Endothelial cell of umbilical vein (primary cell): ENCODE measurements around the gene PARD3B. TPM values are rescaled to one million over a fixed set of nuclear protein-coding genes. Genes with fewer than 3 reads are reported as not detected.

Experiments used
- BruUV-seq: library from RNA; stranded (reverse); fragments of 400-500 nt; replicated peaks from 2 replicates; lab custom pipeline; 2021; lab: Mats Ljungman, UMichigan
- CTCF ChIA-PET: fragments of 300-600, 350-600 bp; sonication (Branson Sonifier 250); formaldehyde crosslinking; loops from one replicate; lab custom pipeline; 2021; ENCODE audit warnings: antibody characterized with exemption, inconsistent platforms; lab: Charles Lee
- POLR2A ChIA-PET: fragments of 300-600, 350-600 bp; sonication (Branson Sonifier 250); formaldehyde crosslinking; loops from one replicate; lab custom pipeline; 2021; ENCODE audit warnings: antibody characterized with exemption, inconsistent platforms; lab: Charles Lee
- DNase-seq: peaks from one replicate; pipeline ENCODE4 v3.0.0-alpha.2; 2011; ENCODE audit warnings: low read depth, low spot score
- FAIRE-seq: peaks from 2 replicates; lab custom pipeline; 2011; peaks lifted over from hg19 to GRCh38; lab: Jason Lieb, UNC
- H2AFZ ChIP-seq: 2 replicates; pipeline ENCODE4 v1.6.0; 2012; ENCODE audit warnings: low read depth, low read length, control low read depth, inconsistent platforms
- H3K27ac ChIP-seq: 2 replicates; pipeline ENCODE4 v1.5.1; 2011; ENCODE audit warnings: low read depth, mild to moderate bottlenecking, control low read depth, low read length, moderate library complexity; ENCODE audit not compliant: insufficient read depth
- H3K27me3 ChIP-seq, 2 experiments: 2 replicates each; pipeline versions ENCODE4 v1.6.0 to v1.6.1; 2011; ENCODE audit warnings: low read length in 2 of 2, mixed read lengths in 1 of 2; ENCODE audit not compliant: control insufficient read depth in 2 of 2, insufficient read depth in 2 of 2
- H3K36me3 ChIP-seq, 2 experiments: 2 replicates in 1 of 2; 3 replicates in 1 of 2; pipeline ENCODE4 v1.5.1; 2011; ENCODE audit warnings: low read length in 2 of 2, mild to moderate bottlenecking in 1 of 2, moderate library complexity in 1 of 2; ENCODE audit not compliant: control insufficient read depth in 2 of 2, insufficient read depth in 2 of 2; ENCODE audit errors: extremely low read depth in 1 of 2
- H3K4me1 ChIP-seq: 3 replicates; pipeline ENCODE4 v1.5.1; 2011; ENCODE audit warnings: mild to moderate bottlenecking, low read length; ENCODE audit not compliant: control insufficient read depth, insufficient read depth; ENCODE audit errors: extremely low read depth
- H3K4me2 ChIP-seq: 2 replicates; pipeline ENCODE4 v1.6.1; 2011; ENCODE audit warnings: low read length, control low read depth, mixed read lengths; ENCODE audit not compliant: insufficient read depth
- H3K4me3 ChIP-seq, 3 experiments: fragments of 200-600 bp in 1 of 3; sonication (generic), shearing (Covaris generic) in 1 of 3; replicated peaks in 1 of 3; 2 replicates each; pipeline ENCODE4 v1.5.1; 2011 to 2016; ENCODE audit warnings: control low read depth in 3 of 3, low read length in 3 of 3, mild to moderate bottlenecking in 2 of 3, inconsistent platforms in 1 of 3, low read depth in 1 of 3, moderate library complexity in 1 of 3; ENCODE audit not compliant: insufficient read depth in 1 of 3
- H3K79me2 ChIP-seq: 2 replicates; pipeline ENCODE4 v1.6.0; 2012; ENCODE audit warnings: low read length, inconsistent platforms; ENCODE audit not compliant: control insufficient read depth, insufficient read depth
- H3K9ac ChIP-seq: replicated peaks from 2 replicates; pipeline ENCODE3; 2011; ENCODE audit warnings: low read length, control low read depth; ENCODE audit not compliant: insufficient read depth; ENCODE audit errors: extremely low read depth
- H3K9me1 ChIP-seq: replicated peaks from 3 replicates; pipeline ENCODE4 v1.6.0; 2011; ENCODE audit warnings: mild to moderate bottlenecking, low read length; ENCODE audit not compliant: control insufficient read depth, insufficient read depth; ENCODE audit errors: extremely low read depth
- H3K9me3 ChIP-seq: replicated peaks from 2 replicates; pipeline ENCODE4 v1.5.1; 2012; ENCODE audit warnings: low read length, inconsistent platforms; ENCODE audit not compliant: control insufficient read depth, insufficient read depth
- H4K20me1 ChIP-seq: replicated peaks from 2 replicates; pipeline ENCODE3; 2011; ENCODE audit warnings: mild to moderate bottlenecking, low read length; ENCODE audit not compliant: control insufficient read depth, insufficient read depth; ENCODE audit errors: extremely low read depth
- EZH2 ChIP-seq: IDR thresholded peaks from 2 replicates; pipeline ENCODE4 v1.6.1; 2012; ENCODE audit warnings: borderline replicate concordance, low read depth, mild to moderate bottlenecking, moderate library complexity, low read length, inconsistent platforms; ENCODE audit not compliant: severe bottlenecking
- JUN ChIP-seq: IDR thresholded peaks from 2 replicates; pipeline ENCODE4 v1.6.1; 2011; ENCODE audit warnings: borderline replicate concordance, low read depth; ENCODE audit not compliant: insufficient read length, insufficient read depth
- POLR2A ChIP-seq: IDR thresholded peaks from 2 replicates; pipeline ENCODE4 v1.6.1; 2012; ENCODE audit warnings: low read depth, mild to moderate bottlenecking, control low read depth, low read length
- POLR2AphosphoS5 ChIP-seq: IDR thresholded peaks from 2 replicates; pipeline ENCODE4 v1.6.1; 2012; ENCODE audit warnings: low read depth, mild to moderate bottlenecking, control low read depth, low read length, moderate library complexity; ENCODE audit not compliant: insufficient read depth
- dilution Hi-C: fragments of 300-500 bp; cut with MboI; formaldehyde crosslinking; loops from one replicate; pipeline ENCODE4 v1.15.0; 2019; ENCODE audit warnings: low sequenced_read_pairs; ENCODE audit not compliant: extremely low pct_ligation_motif_present
- intact Hi-C: fragments of 100-400 bp; cut with micrococcal nuclease; formaldehyde crosslinking; loops from one replicate; pipeline ENCODE4 v1.10.0; 2022
- polyA plus RNA-seq, 4 experiments: library from polyadenylated mRNA; depleted of rRNA in 3 of 4; stranded (reverse) in 3 of 4; unstranded in 1 of 4; fragments of >200 nt; gene quantifications; 2 replicates each; pipeline versions ENCODE4 v1.2.1 to v1.2.3, GENCODE V29; 2011 to 2012; ENCODE audit warnings: missing spikeins in 1 of 4
- total RNA-seq: library from RNA; stranded (reverse); gene quantifications from 2 replicates; pipeline ENCODE4 v1.2.3, GENCODE V29; 2021
- TF ChIP-seq, protein P1 (sequence below): IDR thresholded peaks from 2 replicates; pipeline ENCODE4 v1.6.1; 2011; ENCODE audit not compliant: insufficient read depth, insufficient read length

PARD3B gene
- total and polyA plus RNA-seq, 2 donors (not counting 3 experiments of a cell fraction or from before 2014, with no cell fraction given) = 2.2 to 30.9 TPM

DNA sequence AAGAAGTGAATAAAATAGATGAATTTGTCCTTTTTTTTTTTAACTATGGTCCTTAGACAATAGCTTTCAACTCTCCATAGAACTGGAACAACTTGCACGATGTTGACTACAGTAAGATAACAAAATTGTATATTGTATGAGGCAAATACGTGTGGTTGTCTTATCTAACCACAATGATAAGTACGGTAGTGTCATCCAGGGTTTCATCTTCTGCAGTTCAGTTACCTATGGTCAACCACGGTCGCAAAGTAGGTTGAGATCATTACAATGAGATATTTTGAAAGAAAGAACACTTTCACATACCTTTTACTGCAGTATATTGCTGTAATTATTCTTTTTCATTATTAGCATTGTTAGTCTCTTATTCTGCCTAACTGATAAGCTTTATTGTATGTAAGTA is 295.2 kb downstream of the PARD3B start:
- Histone ChIP-seq H3K9ac (no peak overlapping the region), H3K27ac (no peak overlapping the region), H3K9me1 (no peaks in the 10 kb centered on the region), H3K4me3 (no peak overlapping the region), H3K9me3 (no peaks in the 10 kb centered on the region), H2AFZ (no peak overlapping the region), H3K4me2 (no peak overlapping the region), H3K4me1 (peaks cover 25% of the 10 kb centered on the region), H4K20me1 (no peaks in the 10 kb centered on the region), H3K27me3 (no peaks in the 10 kb centered on the region), H3K79me2 (no peaks in the 10 kb centered on the region), H3K36me3 (no peaks in the 10 kb centered on the region)
- no peak for TF ChIP-seq JUN
- intact Hi-C loops (loop anchor here (5.0 to 10.0 kb wide), 3 partner anchors 148 to 576 kb away; partner anchors contain the start of gene PARD3B), dilution Hi-C loops (no loop called here)
- FAIRE-seq = no peak
- no TSS peak for BruUV-seq
- DNase-seq = no peak
- POLR2A ChIA-PET = no interaction called here
- CTCF ChIA-PET = interaction anchor here (0.8 kb wide), 1 partner anchor 148 kb away, joined by 3 read pairs; no protein-coding TSS in a partner anchor

DNA sequence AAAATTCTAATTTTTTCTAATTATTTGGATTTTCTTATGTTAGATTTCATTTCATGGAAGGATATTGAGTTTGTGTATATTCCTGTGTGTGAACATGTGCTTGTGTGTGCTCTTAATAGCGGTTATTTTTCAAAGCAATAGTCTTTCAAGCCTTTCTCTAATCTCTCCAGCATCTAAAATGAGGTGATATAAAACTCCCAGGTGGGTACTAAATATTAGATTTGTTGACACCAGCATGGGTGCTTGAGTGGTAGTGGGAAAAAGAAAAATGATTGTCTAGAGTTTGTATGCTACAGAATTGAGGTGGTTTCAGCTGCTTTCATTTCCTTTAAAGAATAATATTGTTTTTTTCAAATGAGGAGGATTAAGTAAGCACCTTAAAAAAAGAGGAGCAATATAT is 296.8 kb downstream of the PARD3B start:
- no peak overlapping the region for H3K4me3 ChIP-seq
- peaks cover 25% of the 10 kb centered on the region for H3K4me1 ChIP-seq
- H3K4me2 ChIP-seq = peak overlapping the region; percentile 71
- H2AFZ ChIP-seq = no peak overlapping the region
- DNase-seq (no peak), FAIRE-seq (no peak)
- TF ChIP-seq POLR2A (no peak), POLR2AphosphoS5 (no peak), JUN (no peak), EZH2 (no peak)
- TF ChIP-seq, protein P1, sequence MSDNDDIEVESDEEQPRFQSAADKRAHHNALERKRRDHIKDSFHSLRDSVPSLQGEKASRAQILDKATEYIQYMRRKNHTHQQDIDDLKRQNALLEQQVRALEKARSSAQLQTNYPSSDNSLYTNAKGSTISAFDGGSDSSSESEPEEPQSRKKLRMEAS = no peak
- H3K9me3 ChIP-seq = no peaks in the 10 kb centered on the region
- H3K9ac ChIP-seq = peak overlapping the region; percentile 68
- H3K79me2 ChIP-seq = no peaks in the 10 kb centered on the region
- dilution Hi-C loops = no loop called here
- H4K20me1 ChIP-seq = no peaks in the 10 kb centered on the region
- ChIA-PET POLR2A (interaction anchor here (1.6 kb wide), 1 partner anchor 840 kb away, joined by 5 read pairs; the partner anchor contains the start of gene NRP2), CTCF (interaction anchor here (0.7 to 1.4 kb wide), 6 partner anchors 150 to 1084 kb away, joined by 3 to 10 read pairs (median 4); no protein-coding TSS in a partner anchor)
- no peaks in the 10 kb centered on the region for H3K9me1 ChIP-seq
- peak overlapping the region; percentile 84 for H3K27ac ChIP-seq
- no peaks in the 10 kb centered on the region for H3K36me3 ChIP-seq
- intact Hi-C loops = loop anchor here (1.0 to 10.0 kb wide), 6 partner anchors 47 to 577 kb away; partner anchors contain the start of gene PARD3B
- no TSS peak for BruUV-seq
- H3K27me3 ChIP-seq = no peaks in the 10 kb centered on the region
